WI38 (cell line): Measurements from ENCODE around the gene RASAL3.
"Not testable (repeated sequence)": the region's sequence is repeated elsewhere in the genome, so short reads cannot be mapped to it uniquely, and the experiment has no call there.

Source experiments
- H3K4me3 ChIP-seq: 2 replicates; pipeline ENCODE4 v1.5.1; 2011; ENCODE audit warnings: low read depth, mild to moderate bottlenecking, control low read depth, low read length
- CTCF ChIP-seq: IDR thresholded peaks from 2 replicates; pipeline ENCODE4 v1.5.1; 2012; ENCODE audit warnings: low read depth, mild to moderate bottlenecking, control low read depth, low read length

The RASAL3 gene

GRCh38 chr19:15501596-15501995 is 37.3 kb upstream of the RASAL3 start:
- no peak for TF ChIP-seq CTCF
- no peak overlapping the region for H3K4me3 ChIP-seq

- no peak overlapping the region for H3K4me3 ChIP-seq
- no peak for TF ChIP-seq CTCF
Observed at GRCh38 chr19:15498910-15499309, 34.6 kb upstream of the RASAL3 start.

DNA sequence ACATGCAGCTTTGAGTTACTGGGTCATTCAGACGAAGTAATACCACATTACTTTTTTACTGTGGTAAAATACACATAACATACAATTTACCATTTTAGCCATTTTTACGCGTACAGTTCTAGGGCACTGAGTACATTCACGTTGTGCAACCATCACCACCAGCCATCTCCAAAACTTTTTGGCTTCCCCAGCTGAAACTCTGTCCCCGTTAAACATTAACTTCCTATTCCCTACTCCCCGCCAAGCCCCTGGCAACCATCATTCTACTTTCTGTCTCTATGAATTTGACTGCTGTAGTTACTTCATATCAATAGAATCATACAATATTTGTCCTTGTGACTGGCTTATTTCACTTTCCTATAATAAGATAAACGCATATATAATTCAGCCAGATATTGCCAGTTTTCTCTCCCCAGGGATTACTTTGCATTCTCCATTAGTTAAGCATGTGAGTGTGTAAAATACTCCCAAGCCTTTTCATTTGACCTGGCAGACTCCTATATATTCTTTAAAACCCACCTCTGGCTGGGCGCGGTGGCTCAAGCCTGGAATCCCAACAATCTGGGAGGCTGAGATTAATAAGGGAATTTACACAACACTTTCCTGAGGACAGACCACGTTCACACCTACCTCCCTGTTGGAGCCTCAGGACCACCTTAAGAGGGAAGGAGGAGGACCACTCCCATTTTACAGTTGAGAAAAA is 34.0 kb upstream of the RASAL3 start:
- no peak for TF ChIP-seq CTCF
- H3K4me3 ChIP-seq, result no peak overlapping the region

GRCh38 chr19:15495151-15495550 is 30.8 kb upstream of the RASAL3 start:
- TF ChIP-seq CTCF, result no peak
- H3K4me3 ChIP-seq, result no peak overlapping the region

DNA sequence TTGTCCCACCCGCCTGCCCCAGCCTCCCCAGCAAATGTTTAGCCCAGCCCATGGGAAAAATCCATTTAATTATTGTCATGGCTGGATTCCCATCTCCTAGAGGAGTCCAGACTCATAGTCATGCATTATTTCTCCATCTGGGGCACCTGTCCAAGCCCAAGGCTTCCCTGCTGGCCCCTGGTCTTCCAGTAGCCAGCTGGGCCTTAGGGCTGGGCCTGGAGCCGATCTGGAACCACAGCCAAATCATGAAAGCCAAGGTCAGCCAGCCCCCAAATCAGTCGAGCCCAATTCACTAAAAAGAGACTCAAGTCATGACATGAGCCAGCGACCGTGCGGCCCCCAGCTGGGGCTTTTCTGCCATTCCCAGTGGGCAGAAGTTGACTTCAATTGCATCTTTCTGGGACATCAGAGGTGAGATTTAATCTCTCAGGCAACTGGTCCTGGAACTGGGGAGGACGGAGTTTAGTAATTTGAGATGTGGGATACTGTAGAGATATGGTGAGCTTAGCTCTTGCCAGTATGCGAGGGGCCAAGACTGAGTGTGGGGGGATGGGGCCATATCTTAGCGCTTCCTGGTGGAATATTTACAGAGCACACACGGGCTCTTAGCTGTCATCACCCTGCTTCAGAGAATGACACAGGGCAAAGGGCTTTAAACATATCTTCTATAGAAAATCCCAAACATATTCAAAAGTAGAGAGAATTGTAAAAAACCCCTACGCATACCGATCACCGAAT is 24.3 kb upstream of the RASAL3 start:
- no peak for TF ChIP-seq CTCF

DNA sequence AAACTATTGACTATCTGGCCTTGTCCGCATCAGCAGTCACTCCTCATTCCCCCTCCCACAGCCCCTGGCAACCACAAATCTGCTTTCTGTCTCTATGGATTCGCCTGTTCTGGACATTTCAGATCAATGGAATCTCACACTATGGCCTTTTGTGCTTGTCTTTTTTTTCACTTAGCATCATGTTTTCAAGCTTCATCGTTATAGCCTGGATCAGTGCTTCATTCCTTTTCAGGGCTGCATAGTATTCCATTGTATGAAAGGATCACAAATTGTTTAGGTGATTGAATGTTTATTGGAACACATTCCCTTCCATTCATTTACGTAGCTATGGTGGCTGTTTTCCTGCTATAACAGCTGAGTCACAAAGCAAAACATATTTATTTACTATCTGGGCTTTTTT is 22.7 kb upstream of the RASAL3 start:
- no peak overlapping the region for H3K4me3 ChIP-seq
- TF ChIP-seq CTCF, result no peak

More for the DNA sequence above, 24.3 kb upstream of the RASAL3 start:
- no peak overlapping the region for H3K4me3 ChIP-seq

DNA sequence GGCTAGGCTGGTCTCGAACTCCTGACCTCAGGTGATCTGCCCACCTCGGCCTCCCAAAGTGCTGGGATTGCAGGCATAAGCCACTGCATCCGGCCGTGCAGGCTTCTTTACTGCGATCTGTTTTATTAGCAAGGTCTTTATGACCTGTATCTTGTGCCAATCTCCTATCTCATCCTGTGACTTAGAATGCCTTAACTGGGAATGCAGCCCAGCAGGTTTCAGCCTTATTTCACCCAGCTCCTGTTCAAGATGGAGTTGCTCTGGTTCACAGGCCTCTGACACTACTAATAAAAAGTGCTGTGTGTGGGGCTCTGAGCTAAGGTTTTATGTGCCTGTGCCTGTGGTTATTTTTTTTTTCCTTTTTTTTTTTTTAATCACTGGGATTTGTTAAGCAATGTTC is 21.4 kb upstream of the RASAL3 start:
- H3K4me3 ChIP-seq, result not testable (repeated sequence)

DNA sequence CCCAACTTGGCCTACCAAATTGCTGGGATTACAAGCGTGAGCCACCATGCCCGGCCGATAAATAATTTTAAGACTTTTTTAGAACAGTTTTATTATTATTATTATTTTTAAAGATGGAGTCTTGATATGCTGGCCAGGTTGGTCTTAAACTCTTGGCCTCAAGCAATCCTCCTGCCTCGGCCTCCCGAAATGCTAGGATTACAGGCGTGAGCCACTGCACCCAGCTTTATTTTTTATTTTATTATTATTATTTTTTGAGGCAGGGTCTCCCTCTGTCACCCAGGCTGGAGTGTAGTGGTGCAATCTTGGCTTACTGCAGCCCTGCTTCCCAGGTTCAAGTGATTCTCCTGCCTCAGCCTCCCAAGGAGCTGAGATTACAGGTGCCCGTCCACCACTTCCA is 16.7 kb upstream of the RASAL3 start:
- H3K4me3 ChIP-seq, result not testable (repeated sequence)
